ENCODE measurements around the gene MAGEF1. TPM values are rescaled to one million over a fixed set of nuclear protein-coding genes. Genes with fewer than 3 reads are reported as not detected.

Gene MAGEF1
- total and polyA plus RNA-seq, 12 donors = 20.1 to 33.9 (median 30.5) TPM

- H3K27ac ChIP-seq = no peak overlapping the region
- H3K9me3 ChIP-seq = no peaks in the 10 kb centered on the region
- no peak for TF ChIP-seq CTCF (IDR thresholded peaks at IDR 0.05)
- ATAC-seq = peak in 1 of 8 donors; percentile 29
- H3K36me3 ChIP-seq = no peaks in the 10 kb centered on the region
- intact Hi-C loops (cut with DNase I) = no loop called here
- peaks cover 0 to 39% (median 13%) of the 10 kb centered on the region in 7 donors for H3K27me3 ChIP-seq
- no peak for DNase-seq
- peaks cover 0 to 9% (median 0%) of the 10 kb centered on the region in 9 donors for H3K4me1 ChIP-seq
- no peak overlapping the region for H3K4me3 ChIP-seq
- 84 to 89% methylated on average over 14 of the region's 14 CpGs for WGBS, 2 donors
Measured at GRCh38 chr3:184746131-184747120, 34.6 kb upstream of the MAGEF1 start.

- intact Hi-C loops (cut with DNase I) = no loop called here
- H3K4me1 ChIP-seq = peaks cover 0 to 7% (median 0%) of the 10 kb centered on the region in 9 donors
- H3K27me3 ChIP-seq = peaks cover 0 to 41% (median 11%) of the 10 kb centered on the region in 7 donors
- no peak overlapping the region for H3K4me3 ChIP-seq
- no peak for DNase-seq
- no peak overlapping the region for H3K27ac ChIP-seq
- H3K9me3 ChIP-seq = no peaks in the 10 kb centered on the region
- WGBS, 2 donors = 69 to 73% methylated on average over 11 of the region's 11 CpGs
- no peak for ATAC-seq
- no peaks in the 10 kb centered on the region for H3K36me3 ChIP-seq
- no peak for TF ChIP-seq CTCF (IDR thresholded peaks at IDR 0.05)
Measured at GRCh38 chr3:184745526-184745925, 33.7 kb upstream of the MAGEF1 start.

- ATAC-seq (no peak), DNase-seq (no peak)
- H3K27me3 ChIP-seq = peaks cover 0 to 21% (median 0%) of the 10 kb centered on the region in 7 donors
- H3K4me3 ChIP-seq = no peak overlapping the region
- no peaks in the 10 kb centered on the region for H3K36me3 ChIP-seq
- H3K9me3 ChIP-seq = no peaks in the 10 kb centered on the region
- 87 to 96% methylated on average over 3 of the region's 3 CpGs for WGBS, 2 donors
- no peak for TF ChIP-seq CTCF (IDR thresholded peaks at IDR 0.05)
- no peaks in the 10 kb centered on the region for H3K4me1 ChIP-seq
- intact Hi-C loops (cut with DNase I) = no loop called here
- H3K27ac ChIP-seq = no peak overlapping the region
Measured at GRCh38 chr3:184743248-184743647, 31.4 kb upstream of the MAGEF1 start.

GRCh38 chr3:184742676-184743135 is 30.8 kb upstream of the MAGEF1 start:
- intact Hi-C loops (cut with DNase I) = no loop called here
- DNase-seq (no peak), ATAC-seq (no peak)
- Histone ChIP-seq H3K36me3 (no peaks in the 10 kb centered on the region), H3K27me3 (peaks cover 0 to 20% (median 0%) of the 10 kb centered on the region in 7 donors), H3K9me3 (no peaks in the 10 kb centered on the region), H3K4me3 (no peak overlapping the region), H3K4me1 (peaks cover 0 to 1% (median 0%) of the 10 kb centered on the region in 9 donors), H3K27ac (no peak overlapping the region)
- TF ChIP-seq CTCF (IDR thresholded peaks at IDR 0.05) = no peak
- WGBS, 2 donors = 67 to 69% methylated on average over 4 of the region's 4 CpGs
